ENCODE measurements around the gene TTLL8. TPM values are rescaled to one million over a fixed set of nuclear protein-coding genes. Genes with fewer than 3 reads are reported as not detected.

Gene TTLL8
- total RNA-seq, 1 experiment from 2014 or later = not detected

DNA sequence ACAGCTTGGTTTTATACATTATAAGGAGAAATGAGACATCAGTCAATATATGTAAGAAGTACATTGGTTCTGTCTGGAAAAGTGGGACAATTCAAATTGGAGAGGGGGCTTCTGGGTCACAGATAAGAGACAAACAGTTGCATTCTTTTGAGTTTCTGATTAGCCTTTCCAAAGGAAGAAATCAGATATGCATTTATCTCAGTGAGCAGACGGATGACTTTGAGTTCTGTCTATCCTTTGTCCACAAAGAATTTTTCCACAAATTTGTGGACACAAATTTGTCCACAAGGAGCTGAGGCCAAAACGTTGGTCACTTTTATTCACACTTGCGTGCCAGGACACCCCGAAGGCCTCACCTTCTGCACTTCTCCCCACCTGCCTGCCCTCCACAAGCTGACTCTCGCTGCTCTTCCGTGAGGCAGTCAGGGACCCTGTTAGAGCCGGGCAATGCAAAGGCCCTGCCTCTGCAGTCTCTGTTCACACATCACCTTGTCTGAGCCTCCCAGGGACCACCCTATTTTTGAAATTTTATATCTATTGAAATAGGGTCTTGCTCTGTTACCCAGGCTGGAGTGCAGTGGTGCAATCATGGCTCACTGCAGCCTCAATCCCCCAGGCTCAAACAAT lies 66.1 kb downstream of the TTLL8 start:
- H2AFZ ChIP-seq (ENCODE audit: low read length) = no peak overlapping the region
- TF ChIP-seq, protein P1, sequence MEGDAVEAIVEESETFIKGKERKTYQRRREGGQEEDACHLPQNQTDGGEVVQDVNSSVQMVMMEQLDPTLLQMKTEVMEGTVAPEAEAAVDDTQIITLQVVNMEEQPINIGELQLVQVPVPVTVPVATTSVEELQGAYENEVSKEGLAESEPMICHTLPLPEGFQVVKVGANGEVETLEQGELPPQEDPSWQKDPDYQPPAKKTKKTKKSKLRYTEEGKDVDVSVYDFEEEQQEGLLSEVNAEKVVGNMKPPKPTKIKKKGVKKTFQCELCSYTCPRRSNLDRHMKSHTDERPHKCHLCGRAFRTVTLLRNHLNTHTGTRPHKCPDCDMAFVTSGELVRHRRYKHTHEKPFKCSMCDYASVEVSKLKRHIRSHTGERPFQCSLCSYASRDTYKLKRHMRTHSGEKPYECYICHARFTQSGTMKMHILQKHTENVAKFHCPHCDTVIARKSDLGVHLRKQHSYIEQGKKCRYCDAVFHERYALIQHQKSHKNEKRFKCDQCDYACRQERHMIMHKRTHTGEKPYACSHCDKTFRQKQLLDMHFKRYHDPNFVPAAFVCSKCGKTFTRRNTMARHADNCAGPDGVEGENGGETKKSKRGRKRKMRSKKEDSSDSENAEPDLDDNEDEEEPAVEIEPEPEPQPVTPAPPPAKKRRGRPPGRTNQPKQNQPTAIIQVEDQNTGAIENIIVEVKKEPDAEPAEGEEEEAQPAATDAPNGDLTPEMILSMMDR (conservative IDR thresholded peaks at IDR 0.05) = no peak
- H4K8ac ChIP-seq (replicated peaks; ENCODE audit: insufficient read length, low read depth, low read length) = no peak overlapping the region
- no peak overlapping the region for H2BK12ac ChIP-seq (ENCODE audit: insufficient read length, low read depth, low read length)
- H3K27me3 ChIP-seq (ENCODE audit: insufficient read depth, low read length) = no peaks in the 10 kb centered on the region
- no peak overlapping the region for H2BK5ac ChIP-seq (ENCODE audit: insufficient read length, low read length)
- no peaks in the 10 kb centered on the region for H3K9me3 ChIP-seq (ENCODE audit: control insufficient read depth, low read depth, low read length)
- H3K56ac ChIP-seq (ENCODE audit: insufficient read length, low read depth, low read length) = no peak overlapping the region
- H3K9me3 Mint-ChIP-seq = peaks cover 34 to 39% of the 10 kb centered on the region in 2 experiments
- no peak overlapping the region for H3K27ac ChIP-seq (ENCODE audit: insufficient read length, low read depth, low read length)
- no peaks in the 10 kb centered on the region for H3K79me1 ChIP-seq (ENCODE audit: insufficient read depth, low read depth, low read length, poor library complexity, severe bottlenecking)
- H3K18ac ChIP-seq (ENCODE audit: insufficient read length, low read depth, low read length) = no peak overlapping the region
- WGBS (ENCODE audit: extremely low coverage, insufficient read length, low lambda C conversion rate) = no CpG with 5 or more reads among the region's 7 CpGs
- H3K4me1 ChIP-seq (ENCODE audit: insufficient read depth, low read length) = no peaks in the 10 kb centered on the region
- H3K4ac ChIP-seq (ENCODE audit: low read depth, low read length) = no peak overlapping the region
- H3K27me3 Mint-ChIP-seq (ENCODE audit: low read depth) = peaks cover 49% of the 10 kb centered on the region
- H3K23me2 ChIP-seq (ENCODE audit: insufficient read length, low read depth, low read length, poor library complexity, severe bottlenecking) = no peaks in the 10 kb centered on the region
- no peak overlapping the region for H3K27ac Mint-ChIP-seq
- no peak overlapping the region for H3K23ac ChIP-seq (ENCODE audit: insufficient read length, low read depth, low read length)
- H3K79me2 ChIP-seq (ENCODE audit: insufficient read depth, low read length) = no peaks in the 10 kb centered on the region
- H3T11ph ChIP-seq (ENCODE audit: low read length) = no peak overlapping the region
- H3K4me3 Mint-ChIP-seq = no peak overlapping the region
- DNase-seq = no peak
- H3K9ac ChIP-seq (ENCODE audit: extremely low read depth, insufficient read length, low read length) = no peak overlapping the region
- no peaks in the 10 kb centered on the region for H4K20me1 ChIP-seq (ENCODE audit: control insufficient read depth, insufficient read depth, insufficient read length)
- H2BK15ac ChIP-seq (ENCODE audit: low read depth, low read length) = no peak overlapping the region
- peaks cover 3% of the 10 kb centered on the region in 2 experiments; a peak in 1 of 4 replicates for H3K4me1 Mint-ChIP-seq
- no peak overlapping the region for H2AK5ac ChIP-seq (ENCODE audit: insufficient read length, low read length)
- H2BK120ac ChIP-seq (ENCODE audit: low read depth, low read length, poor library complexity, severe bottlenecking) = no peak overlapping the region
- H4K91ac ChIP-seq (ENCODE audit: insufficient read length, low read depth, low read length) = no peak overlapping the region
- H4K5ac ChIP-seq (ENCODE audit: insufficient read length, low read depth, low read length) = no peak overlapping the region
- no peak overlapping the region for H3K4me2 ChIP-seq (ENCODE audit: insufficient read depth, insufficient read length, low read length)
- no peak overlapping the region for H2BK20ac ChIP-seq (ENCODE audit: low read depth, low read length, poor library complexity, severe bottlenecking)
- no peak overlapping the region for H3K14ac ChIP-seq (ENCODE audit: insufficient read depth, low read length)
- H3K36me3 Mint-ChIP-seq (ENCODE audit: insufficient read depth in 1 of 3, low read depth in 3 of 3) = peaks cover 0 to 5% (median 1%) of the 10 kb centered on the region in 3 experiments; a peak in 3 of 7 replicates
